Calu3 (cell line): ENCODE measurements around the gene TSC1. TPM values are rescaled to one million over a fixed set of nuclear protein-coding genes. Genes with fewer than 3 reads are reported as not detected.

Source experiments
- BruUV-seq: library from RNA; stranded (reverse); fragments of 400-500 nt; replicated peaks from 2 replicates; lab custom pipeline; 2021; lab: Mats Ljungman, UMichigan
- CTCF ChIA-PET: fragments of 300-600 bp; sonication (Branson Sonifier 250); formaldehyde crosslinking; loops from one replicate; lab custom pipeline; 2022; ENCODE audit warnings: antibody characterized with exemption; lab: Charles Lee
- DNase-seq: peaks from one replicate; pipeline ENCODE4 v3.0.0; 2022
- H3K27ac Mint-ChIP-seq: one replicate; pipeline ENCODE4 v1.8.0; 2022; ENCODE audit warnings: mixed read lengths; ENCODE audit not compliant: unreplicated experiment
- H3K27me3 Mint-ChIP-seq: one replicate; pipeline ENCODE4 v1.8.0; 2022; ENCODE audit warnings: mixed read lengths; ENCODE audit not compliant: unreplicated experiment
- H3K36me3 Mint-ChIP-seq: one replicate; pipeline ENCODE4 v1.8.0; 2022; ENCODE audit warnings: mild to moderate bottlenecking, moderate library complexity, mixed read lengths; ENCODE audit not compliant: insufficient read depth, unreplicated experiment
- H3K4me1 Mint-ChIP-seq: one replicate; pipeline ENCODE4 v1.8.0; 2022; ENCODE audit warnings: mild to moderate bottlenecking, low read depth, mixed read lengths; ENCODE audit not compliant: unreplicated experiment
- H3K4me3 Mint-ChIP-seq: one replicate; pipeline ENCODE4 v1.8.0; 2022; ENCODE audit warnings: mild to moderate bottlenecking, low read depth, moderate library complexity, mixed read lengths; ENCODE audit not compliant: unreplicated experiment
- H3K9me3 Mint-ChIP-seq: one replicate; pipeline ENCODE4 v1.8.0; 2022; ENCODE audit warnings: low read depth, mixed read lengths; ENCODE audit not compliant: unreplicated experiment
- intact Hi-C: fragments of 100-400 bp; cut with micrococcal nuclease; formaldehyde crosslinking; loops from one replicate; pipeline ENCODE4 v1.10.0; 2022; ENCODE audit not compliant: unreplicated experiment
- total RNA-seq: library from RNA; stranded (reverse); gene quantifications from 2 replicates; pipeline ENCODE4 v1.2.3, GENCODE V29; 2022
- TF ChIP-seq, protein P1 (sequence below): fragments of 200-600 bp; IDR thresholded peaks from one replicate; pipeline ENCODE4 v1.8.0; 2022; ENCODE audit warnings: antibody characterized with exemption; ENCODE audit not compliant: unreplicated experiment

Gene TSC1
- total RNA-seq, 1 experiment from 2014 or later = 31.7 TPM

DNA sequence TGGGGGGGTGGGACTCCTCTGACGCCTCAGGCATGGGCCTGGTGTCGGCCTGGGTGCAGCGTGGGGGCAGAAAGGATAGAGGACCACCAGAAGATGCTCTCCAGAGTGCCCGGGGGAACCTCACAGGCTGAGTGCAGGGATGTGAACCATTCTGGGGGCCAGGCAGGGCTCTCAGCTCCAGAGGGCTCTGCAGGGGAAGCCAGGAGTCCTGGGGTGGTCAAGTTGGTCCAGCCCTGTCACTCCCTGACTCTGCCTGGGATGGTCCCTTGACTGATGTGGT is 40.6 kb upstream of the TSC1 start:
- BruUV-seq = no TSS peak
- H3K27me3 Mint-ChIP-seq = peaks cover 54% of the 10 kb centered on the region

DNA sequence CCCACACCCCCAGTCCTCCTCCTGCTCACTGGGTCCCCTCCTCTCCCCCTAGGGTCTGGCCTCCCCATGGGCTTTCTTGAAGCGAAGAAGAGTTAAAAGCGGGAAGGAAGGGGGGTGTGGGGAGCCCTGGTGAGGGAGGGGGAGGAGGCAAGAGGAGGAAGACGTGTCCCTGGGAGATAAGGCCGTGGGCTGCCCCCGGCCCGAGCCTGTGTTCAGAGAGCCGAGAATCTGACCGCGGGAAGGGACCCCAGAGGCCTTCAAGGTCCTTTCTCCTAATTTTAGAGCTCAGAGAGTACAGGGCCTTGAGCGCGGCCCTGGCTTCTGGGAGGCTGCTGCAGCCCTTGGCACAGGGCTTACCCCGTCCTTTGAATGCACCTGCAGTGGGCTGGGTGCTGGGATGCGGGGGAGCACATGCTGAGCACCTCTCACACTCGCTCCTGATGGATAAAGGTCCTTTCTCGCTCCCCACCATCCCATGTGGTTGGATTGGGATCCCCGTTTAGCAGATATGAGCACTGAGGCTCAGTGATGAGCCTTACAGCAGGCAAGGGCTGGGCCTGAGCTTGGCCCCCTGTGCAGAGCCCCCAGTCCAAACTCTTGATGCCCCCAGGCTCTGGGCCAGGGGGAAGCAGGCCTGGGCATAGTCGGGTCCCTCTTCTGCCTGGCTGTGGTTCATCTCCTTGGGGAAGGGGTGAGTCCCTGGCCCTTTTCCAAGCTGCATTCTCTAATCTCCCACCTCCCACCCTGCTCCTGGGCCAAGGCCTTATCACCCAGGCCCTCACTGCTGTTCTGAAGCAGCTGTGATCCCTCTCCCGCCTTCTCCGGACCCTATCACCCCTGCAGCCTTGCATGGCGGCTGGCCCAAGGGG is 40.0 kb upstream of the TSC1 start:
- Mint-ChIP-seq H3K4me3 (no peak overlapping the region), H3K9me3 (no peaks in the 10 kb centered on the region), H3K27me3 (peaks cover 51% of the 10 kb centered on the region), H3K4me1 (no peaks in the 10 kb centered on the region), H3K27ac (no peak overlapping the region), H3K36me3 (no peaks in the 10 kb centered on the region)
- TF ChIP-seq, protein P1, sequence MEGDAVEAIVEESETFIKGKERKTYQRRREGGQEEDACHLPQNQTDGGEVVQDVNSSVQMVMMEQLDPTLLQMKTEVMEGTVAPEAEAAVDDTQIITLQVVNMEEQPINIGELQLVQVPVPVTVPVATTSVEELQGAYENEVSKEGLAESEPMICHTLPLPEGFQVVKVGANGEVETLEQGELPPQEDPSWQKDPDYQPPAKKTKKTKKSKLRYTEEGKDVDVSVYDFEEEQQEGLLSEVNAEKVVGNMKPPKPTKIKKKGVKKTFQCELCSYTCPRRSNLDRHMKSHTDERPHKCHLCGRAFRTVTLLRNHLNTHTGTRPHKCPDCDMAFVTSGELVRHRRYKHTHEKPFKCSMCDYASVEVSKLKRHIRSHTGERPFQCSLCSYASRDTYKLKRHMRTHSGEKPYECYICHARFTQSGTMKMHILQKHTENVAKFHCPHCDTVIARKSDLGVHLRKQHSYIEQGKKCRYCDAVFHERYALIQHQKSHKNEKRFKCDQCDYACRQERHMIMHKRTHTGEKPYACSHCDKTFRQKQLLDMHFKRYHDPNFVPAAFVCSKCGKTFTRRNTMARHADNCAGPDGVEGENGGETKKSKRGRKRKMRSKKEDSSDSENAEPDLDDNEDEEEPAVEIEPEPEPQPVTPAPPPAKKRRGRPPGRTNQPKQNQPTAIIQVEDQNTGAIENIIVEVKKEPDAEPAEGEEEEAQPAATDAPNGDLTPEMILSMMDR = no peak
- CTCF ChIA-PET = no interaction called here
- no TSS peak for BruUV-seq
- no peak for DNase-seq
- intact Hi-C loops = no loop called here

More for the DNA sequence above, 40.6 kb upstream of the TSC1 start:
- no peak overlapping the region for H3K4me3 Mint-ChIP-seq
- CTCF ChIA-PET = no interaction called here
- no peak for DNase-seq
- intact Hi-C loops = no loop called here
- no peaks in the 10 kb centered on the region for H3K4me1 Mint-ChIP-seq
- H3K9me3 Mint-ChIP-seq = no peaks in the 10 kb centered on the region
- no peaks in the 10 kb centered on the region for H3K36me3 Mint-ChIP-seq
- TF ChIP-seq, protein P1 = no peak
- no peak overlapping the region for H3K27ac Mint-ChIP-seq

DNA sequence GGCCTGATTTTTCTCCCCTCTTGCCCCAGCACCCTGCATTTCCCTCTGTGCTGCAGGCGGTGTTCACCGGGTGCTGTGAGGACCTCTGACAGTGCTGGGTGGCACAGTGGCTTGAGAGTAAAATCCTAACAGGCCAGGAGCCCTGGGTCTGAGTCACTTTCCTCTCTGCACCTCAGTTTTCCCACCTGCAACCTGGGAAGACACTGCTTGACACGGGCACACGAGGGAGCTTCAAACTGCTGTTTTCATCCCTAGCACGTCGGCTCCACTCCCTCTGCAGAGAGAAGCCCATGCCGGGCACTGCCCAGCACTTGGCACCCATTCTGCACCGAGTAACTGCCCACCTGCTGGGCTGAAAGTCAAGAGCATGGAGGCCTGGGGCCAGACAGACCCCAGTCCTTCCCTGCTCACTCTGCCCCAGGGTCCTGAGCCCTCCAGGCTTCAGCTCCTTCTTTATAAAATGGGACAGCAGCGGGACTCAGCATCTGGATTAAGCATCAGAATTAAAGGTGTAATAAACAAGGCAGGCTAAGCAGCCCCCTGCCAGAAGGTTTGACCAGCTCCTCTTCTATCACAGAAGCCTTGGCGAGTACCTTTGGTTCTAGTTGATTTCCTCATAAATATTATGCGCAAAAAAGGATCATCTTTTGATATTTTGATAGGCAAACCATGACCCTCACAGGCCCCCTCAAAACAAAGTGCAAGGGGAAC is 39.2 kb upstream of the TSC1 start:
- CTCF ChIA-PET = no interaction called here
- intact Hi-C loops = no loop called here
- H3K4me1 Mint-ChIP-seq = no peaks in the 10 kb centered on the region
- H3K27me3 Mint-ChIP-seq = peaks cover 50% of the 10 kb centered on the region
- H3K36me3 Mint-ChIP-seq = no peaks in the 10 kb centered on the region
- no TSS peak for BruUV-seq
- H3K27ac Mint-ChIP-seq = no peak overlapping the region
- H3K9me3 Mint-ChIP-seq = no peaks in the 10 kb centered on the region
- TF ChIP-seq, protein P1 = no peak
- no peak overlapping the region for H3K4me3 Mint-ChIP-seq
- DNase-seq = no peak

DNA sequence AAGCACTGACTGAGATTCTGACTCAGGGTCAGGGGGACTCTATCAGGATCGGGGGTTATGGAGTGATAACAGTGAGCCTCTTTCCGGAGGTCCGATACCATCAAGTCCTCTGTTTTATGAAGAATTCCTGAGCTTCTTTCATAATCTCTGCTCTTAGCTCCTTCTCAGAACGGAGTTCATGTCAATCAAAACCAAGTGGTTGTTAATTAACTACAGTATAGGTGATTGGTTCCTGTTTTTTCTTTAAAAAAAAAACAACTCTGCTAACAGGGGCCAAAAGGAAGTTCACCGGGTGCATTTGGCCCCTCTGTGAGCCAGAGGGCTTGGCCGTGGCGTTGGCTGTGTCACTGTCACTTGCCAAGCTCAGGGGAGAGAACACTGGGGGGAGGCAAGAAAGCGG is 38.0 kb upstream of the TSC1 start:
- TF ChIP-seq, protein P1 = no peak
- BruUV-seq = no TSS peak
- peaks cover 50% of the 10 kb centered on the region for H3K27me3 Mint-ChIP-seq
- no peak overlapping the region for H3K27ac Mint-ChIP-seq
- intact Hi-C loops = no loop called here
- no peak overlapping the region for H3K4me3 Mint-ChIP-seq
- H3K4me1 Mint-ChIP-seq = no peaks in the 10 kb centered on the region
- no peaks in the 10 kb centered on the region for H3K36me3 Mint-ChIP-seq
- H3K9me3 Mint-ChIP-seq = no peaks in the 10 kb centered on the region
- DNase-seq = no peak
- CTCF ChIA-PET = interaction anchor here (0.6 to 1.4 kb wide), 3 partner anchors 12 to 42 kb away, joined by 3 to 7 read pairs (median 6); no protein-coding TSS in a partner anchor
